Measurements from ENCODE around the gene MCCC1. TPM values are rescaled to one million over a fixed set of nuclear protein-coding genes. Genes with fewer than 3 reads are reported as not detected.
A peak's percentile ranks its signal among the peaks of the same experiment; 100 is the strongest.

MCCC1 gene
- total RNA-seq, 1 experiment from 2014 or later = 74.7 TPM

DNA sequence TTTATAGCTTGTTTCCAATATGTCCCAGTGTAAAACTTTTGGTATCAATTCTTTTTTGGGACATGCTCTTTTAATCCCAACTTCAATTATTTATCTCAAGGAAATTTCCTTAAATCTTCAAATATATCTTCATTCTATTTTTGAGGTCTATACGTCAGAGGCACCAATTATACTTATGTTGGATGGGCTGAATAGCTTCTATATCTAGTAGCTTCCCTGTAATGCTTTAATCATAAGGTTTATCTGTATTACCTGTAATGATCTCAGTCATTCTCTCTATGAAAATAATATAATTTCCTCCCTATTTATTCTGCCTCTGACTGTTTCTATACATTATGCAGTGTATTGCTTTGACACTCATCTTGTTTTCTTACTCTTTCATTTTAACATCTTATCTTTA, 29.9 kb upstream of the MCCC1 start:
- DNase-seq = no peak
- H3K4me1 Mint-ChIP-seq (ENCODE audit: low read depth, unreplicated experiment) = peaks cover 17% of the 10 kb centered on the region
- H3K4me3 Mint-ChIP-seq (ENCODE audit: low read depth, unreplicated experiment) = no peak overlapping the region
- H3K27me3 Mint-ChIP-seq (ENCODE audit: unreplicated experiment) = no peaks in the 10 kb centered on the region
- no peaks in the 10 kb centered on the region for H3K36me3 Mint-ChIP-seq (ENCODE audit: insufficient read depth, unreplicated experiment)
- no TSS peak for BruUV-seq (replicated peaks)
- H3K27ac Mint-ChIP-seq (ENCODE audit: unreplicated experiment) = no peak overlapping the region
- intact Hi-C loops (cut with micrococcal nuclease; ENCODE audit: unreplicated experiment) = loop anchor here (10.0 kb wide), 1 partner anchor 126 kb away; the partner anchor contains the start of gene B3GNT5
- CTCF ChIA-PET = no interaction called here
- peaks cover 6% of the 10 kb centered on the region for H3K9me3 Mint-ChIP-seq (ENCODE audit: low read depth, unreplicated experiment)
- TF ChIP-seq, protein P1, sequence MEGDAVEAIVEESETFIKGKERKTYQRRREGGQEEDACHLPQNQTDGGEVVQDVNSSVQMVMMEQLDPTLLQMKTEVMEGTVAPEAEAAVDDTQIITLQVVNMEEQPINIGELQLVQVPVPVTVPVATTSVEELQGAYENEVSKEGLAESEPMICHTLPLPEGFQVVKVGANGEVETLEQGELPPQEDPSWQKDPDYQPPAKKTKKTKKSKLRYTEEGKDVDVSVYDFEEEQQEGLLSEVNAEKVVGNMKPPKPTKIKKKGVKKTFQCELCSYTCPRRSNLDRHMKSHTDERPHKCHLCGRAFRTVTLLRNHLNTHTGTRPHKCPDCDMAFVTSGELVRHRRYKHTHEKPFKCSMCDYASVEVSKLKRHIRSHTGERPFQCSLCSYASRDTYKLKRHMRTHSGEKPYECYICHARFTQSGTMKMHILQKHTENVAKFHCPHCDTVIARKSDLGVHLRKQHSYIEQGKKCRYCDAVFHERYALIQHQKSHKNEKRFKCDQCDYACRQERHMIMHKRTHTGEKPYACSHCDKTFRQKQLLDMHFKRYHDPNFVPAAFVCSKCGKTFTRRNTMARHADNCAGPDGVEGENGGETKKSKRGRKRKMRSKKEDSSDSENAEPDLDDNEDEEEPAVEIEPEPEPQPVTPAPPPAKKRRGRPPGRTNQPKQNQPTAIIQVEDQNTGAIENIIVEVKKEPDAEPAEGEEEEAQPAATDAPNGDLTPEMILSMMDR (IDR thresholded peaks at IDR 0.05; ENCODE audit: unreplicated experiment) = no peak

DNA sequence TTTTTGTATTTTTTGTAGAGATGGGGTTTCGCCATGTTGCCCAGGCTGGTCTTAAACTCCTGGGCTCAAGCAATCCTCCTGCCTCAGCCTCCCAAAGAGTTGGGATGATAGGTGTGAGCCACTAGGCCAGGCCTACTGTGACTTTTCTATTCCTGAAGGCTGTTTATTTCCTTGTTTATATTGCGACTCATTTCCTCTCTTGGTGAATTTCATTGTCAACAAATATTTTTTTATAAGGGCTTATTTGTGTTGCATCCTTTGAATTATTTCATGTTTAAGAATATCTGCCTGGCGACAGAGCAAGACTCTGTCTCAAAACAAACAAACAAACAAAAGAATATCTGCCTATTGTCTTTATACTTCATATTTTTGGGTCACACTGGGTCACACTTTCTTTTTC, 29.4 kb upstream of the MCCC1 start:
- no TSS peak for BruUV-seq (replicated peaks)
- H3K27ac Mint-ChIP-seq (ENCODE audit: unreplicated experiment) = no peak overlapping the region
- peaks cover 6% of the 10 kb centered on the region for H3K9me3 Mint-ChIP-seq (ENCODE audit: low read depth, unreplicated experiment)
- TF ChIP-seq, protein P1 (IDR thresholded peaks at IDR 0.05; ENCODE audit: unreplicated experiment) = no peak
- H3K4me3 Mint-ChIP-seq (ENCODE audit: low read depth, unreplicated experiment) = no peak overlapping the region
- no peaks in the 10 kb centered on the region for H3K36me3 Mint-ChIP-seq (ENCODE audit: insufficient read depth, unreplicated experiment)
- intact Hi-C loops (cut with micrococcal nuclease; ENCODE audit: unreplicated experiment) = loop anchor here (10.0 kb wide), 1 partner anchor 126 kb away; the partner anchor contains the start of gene B3GNT5
- no peak for DNase-seq
- CTCF ChIA-PET = interaction anchor here (1.3 kb wide), 1 partner anchor 56 kb away, joined by 3 read pairs; no protein-coding TSS in a partner anchor
- H3K27me3 Mint-ChIP-seq (ENCODE audit: unreplicated experiment) = no peaks in the 10 kb centered on the region
- peaks cover 22% of the 10 kb centered on the region for H3K4me1 Mint-ChIP-seq (ENCODE audit: low read depth, unreplicated experiment)

DNA sequence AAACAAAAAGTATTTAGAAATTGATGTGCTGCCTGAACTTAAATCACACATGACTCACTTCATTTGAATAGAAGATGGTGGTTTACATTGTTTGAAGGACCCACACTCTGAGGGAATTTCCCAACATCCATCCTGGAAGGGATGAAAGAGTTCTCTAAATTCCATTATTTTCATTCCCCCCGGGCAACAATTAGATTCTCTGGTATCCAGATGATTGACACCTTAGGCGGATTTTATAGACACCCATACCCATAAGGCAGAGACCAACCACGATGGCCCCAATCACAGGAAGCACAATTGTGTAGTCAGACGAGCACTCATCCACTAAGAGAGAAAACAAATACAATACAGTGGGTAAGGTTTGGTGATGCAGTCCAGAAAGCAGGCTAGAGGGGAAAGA, 24.6 kb upstream of the MCCC1 start:
- H3K27me3 Mint-ChIP-seq (ENCODE audit: unreplicated experiment) = no peaks in the 10 kb centered on the region
- no peak for DNase-seq
- intact Hi-C loops (cut with micrococcal nuclease; ENCODE audit: unreplicated experiment) = loop anchor here (5.0 to 10.0 kb wide), 2 partner anchors 131 to 348 kb away; partner anchors contain the start of gene B3GNT5
- CTCF ChIA-PET = interaction anchor here (2.1 to 3.1 kb wide), 2 partner anchors 61 to 259 kb away, joined by 6 to 11 read pairs; no protein-coding TSS in a partner anchor
- H3K4me1 Mint-ChIP-seq (ENCODE audit: low read depth, unreplicated experiment) = peaks cover 37% of the 10 kb centered on the region
- BruUV-seq (replicated peaks) = no TSS peak
- no peaks in the 10 kb centered on the region for H3K36me3 Mint-ChIP-seq (ENCODE audit: insufficient read depth, unreplicated experiment)
- TF ChIP-seq, protein P1 (IDR thresholded peaks at IDR 0.05; ENCODE audit: unreplicated experiment) = no peak
- no peak overlapping the region for H3K4me3 Mint-ChIP-seq (ENCODE audit: low read depth, unreplicated experiment)
- H3K9me3 Mint-ChIP-seq (ENCODE audit: low read depth, unreplicated experiment) = no peaks in the 10 kb centered on the region
- no peak overlapping the region for H3K27ac Mint-ChIP-seq (ENCODE audit: unreplicated experiment)

DNA sequence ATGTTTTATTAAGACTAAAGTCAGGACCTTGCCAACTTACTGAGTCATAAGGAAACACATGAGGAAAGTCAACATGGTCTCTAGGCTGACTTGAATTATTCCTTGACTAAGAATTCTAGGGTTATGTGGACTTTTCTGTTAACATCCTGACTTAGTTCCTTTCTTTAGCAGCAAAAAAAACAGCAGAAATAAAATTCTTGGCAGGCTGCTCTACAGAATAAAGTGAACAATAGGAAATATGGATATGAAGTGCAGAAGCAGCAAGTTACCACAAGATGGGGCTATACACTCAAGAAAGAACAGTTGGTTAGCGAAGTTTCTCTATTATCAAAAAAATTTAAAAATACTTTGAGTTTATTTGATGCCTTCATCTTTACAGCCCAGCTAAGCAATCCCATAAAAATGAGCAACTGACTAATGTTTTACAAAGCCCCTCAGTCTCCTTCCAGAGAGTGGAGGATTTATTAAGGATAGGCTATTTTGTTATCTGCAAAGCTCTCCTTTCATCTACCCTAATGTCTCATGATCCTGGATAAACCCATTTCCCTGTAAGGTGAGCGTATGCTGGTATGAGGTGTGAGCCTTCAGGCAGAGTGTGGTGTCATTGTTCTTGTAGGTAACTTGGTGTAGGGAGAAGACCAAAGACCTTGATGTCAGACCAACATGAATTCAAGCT, 23.1 kb upstream of the MCCC1 start:
- Mint-ChIP-seq H3K9me3 (ENCODE audit: low read depth, unreplicated experiment) (no peaks in the 10 kb centered on the region), H3K4me3 (ENCODE audit: low read depth, unreplicated experiment) (no peak overlapping the region), H3K27ac (ENCODE audit: unreplicated experiment) (no peak overlapping the region), H3K36me3 (ENCODE audit: insufficient read depth, unreplicated experiment) (no peaks in the 10 kb centered on the region), H3K27me3 (ENCODE audit: unreplicated experiment) (peaks cover 13% of the 10 kb centered on the region), H3K4me1 (ENCODE audit: low read depth, unreplicated experiment) (peaks cover 25% of the 10 kb centered on the region)
- no peak for DNase-seq
- no TSS peak for BruUV-seq (replicated peaks)
- TF ChIP-seq, protein P1 (IDR thresholded peaks at IDR 0.05; ENCODE audit: unreplicated experiment) = peak; percentile 86
- CTCF ChIA-PET = interaction anchor here (0.7 to 3.1 kb wide), 10 partner anchors 11 to 645 kb away, joined by 3 to 14 read pairs (median 4); partner anchors contain the start of gene LAMP3
- intact Hi-C loops (cut with micrococcal nuclease; ENCODE audit: unreplicated experiment) = loop anchor here (1.0 to 10.0 kb wide), 7 partner anchors 41 to 350 kb away; partner anchors contain the start of gene B3GNT5

Measured in Calu3 (cell line).